Adipocyte (in vitro differentiated cells): ENCODE results near the gene SLC4A7.
A peak's percentile ranks its signal among the peaks of the same experiment; 100 is the strongest.

Source experiments
- DNase-seq: peaks from one replicate; pipeline ENCODE4 v3.0.0-alpha.2; 2015; ENCODE audit warnings: low read depth
- H3K27me3 ChIP-seq: replicated peaks from 2 replicates; pipeline ENCODE4 v1.7.0; 2013; ENCODE audit warnings: mild to moderate bottlenecking, low read length, moderate library complexity; ENCODE audit not compliant: control insufficient read depth, insufficient read depth
- H3K36me3 ChIP-seq: 2 replicates; pipeline ENCODE4 v1.7.0; 2013; ENCODE audit warnings: low read length, mild to moderate bottlenecking, moderate library complexity; ENCODE audit not compliant: control insufficient read depth, insufficient read depth, severe bottlenecking
- H3K4me1 ChIP-seq: 2 replicates; pipeline ENCODE4 v1.7.0; 2013; ENCODE audit warnings: mild to moderate bottlenecking, low read length, moderate library complexity; ENCODE audit not compliant: control insufficient read depth, insufficient read depth
- H3K4me3 ChIP-seq: 2 replicates; pipeline ENCODE4 v1.7.0; 2013; ENCODE audit warnings: mild to moderate bottlenecking, low read length, moderate library complexity
- H3K9ac ChIP-seq: 2 replicates; pipeline ENCODE4 v1.7.0; 2013; ENCODE audit warnings: mild to moderate bottlenecking, low read length, moderate library complexity
- H3K9me3 ChIP-seq: 2 replicates; pipeline ENCODE4 v1.7.0; 2013; ENCODE audit warnings: mild to moderate bottlenecking, low read length, moderate library complexity; ENCODE audit not compliant: control insufficient read depth

The SLC4A7 gene

DNA sequence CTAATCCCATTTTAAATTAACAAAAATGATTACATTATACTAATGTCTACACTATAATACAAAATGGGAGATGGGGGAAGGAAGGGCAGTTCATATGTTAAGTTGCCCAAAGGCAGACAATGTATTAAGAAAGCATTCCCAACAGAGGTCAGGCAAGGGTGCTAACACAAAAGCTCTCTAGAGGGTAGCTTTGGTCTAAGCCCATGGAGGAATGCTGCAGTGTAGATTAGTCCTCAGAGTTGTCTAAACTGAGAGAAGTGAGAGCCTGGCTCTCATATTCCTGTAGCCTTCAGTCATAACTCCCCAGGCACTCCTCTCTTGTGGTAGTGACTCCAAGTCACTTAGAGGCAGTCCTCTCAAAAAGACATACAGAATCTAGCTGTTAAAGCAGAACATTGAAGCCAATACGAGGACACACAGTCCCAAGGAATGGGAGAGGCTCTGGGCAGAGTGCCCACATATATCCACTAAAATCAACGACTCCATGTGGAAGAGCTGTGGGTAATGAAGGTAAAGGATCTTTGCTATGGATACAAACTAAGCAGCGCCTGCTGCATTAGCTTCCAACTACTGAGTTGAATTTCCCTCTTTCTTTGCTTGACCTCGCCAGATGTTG, 129.5 kb downstream of the SLC4A7 start:
- Histone ChIP-seq H3K9ac (peak overlapping the region; percentile 70), H3K27me3 (no peaks in the 10 kb centered on the region), H3K4me1 (peaks cover 58% of the 10 kb centered on the region), H3K9me3 (no peaks in the 10 kb centered on the region), H3K4me3 (peak overlapping the region; percentile 46), H3K36me3 (no peaks in the 10 kb centered on the region)
- peak; percentile 33 for DNase-seq

DNA sequence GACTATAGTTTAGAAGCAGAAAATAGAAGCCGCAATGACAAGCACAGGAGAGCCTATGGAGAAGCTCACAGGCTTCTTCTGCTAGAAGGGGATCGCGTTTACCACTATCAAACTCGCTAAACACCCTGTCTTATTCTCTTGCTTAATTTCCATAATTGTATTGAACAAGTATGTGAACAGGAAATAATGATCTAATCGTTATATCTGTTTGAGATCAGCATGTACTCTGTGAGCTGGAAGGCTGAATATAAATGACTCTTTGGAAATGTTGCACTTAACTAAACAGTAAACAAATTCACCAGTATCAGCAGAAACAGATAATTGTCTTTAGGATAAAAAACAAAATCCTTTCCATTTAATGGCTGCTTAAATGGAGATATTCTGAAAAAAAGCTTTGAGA, 130.0 kb downstream of the SLC4A7 start:
- Histone ChIP-seq H3K27me3 (no peaks in the 10 kb centered on the region), H3K36me3 (no peaks in the 10 kb centered on the region), H3K4me3 (peak overlapping the region; percentile 46), H3K4me1 (peaks cover 53% of the 10 kb centered on the region), H3K9me3 (no peaks in the 10 kb centered on the region), H3K9ac (peak overlapping the region; percentile 70)
- peak; percentile 19 for DNase-seq

GRCh38 chr3:27353221-27353620, 131.0 kb downstream of the SLC4A7 start:
- H3K36me3 ChIP-seq: peaks cover 5% of the 10 kb centered on the region
- H3K9ac ChIP-seq: peak overlapping the region; percentile 70
- no peaks in the 10 kb centered on the region for H3K27me3 ChIP-seq
- H3K4me3 ChIP-seq: peak overlapping the region; percentile 46
- H3K9me3 ChIP-seq: no peaks in the 10 kb centered on the region
- DNase-seq: peak; percentile 82
- H3K4me1 ChIP-seq: peaks cover 51% of the 10 kb centered on the region

DNA sequence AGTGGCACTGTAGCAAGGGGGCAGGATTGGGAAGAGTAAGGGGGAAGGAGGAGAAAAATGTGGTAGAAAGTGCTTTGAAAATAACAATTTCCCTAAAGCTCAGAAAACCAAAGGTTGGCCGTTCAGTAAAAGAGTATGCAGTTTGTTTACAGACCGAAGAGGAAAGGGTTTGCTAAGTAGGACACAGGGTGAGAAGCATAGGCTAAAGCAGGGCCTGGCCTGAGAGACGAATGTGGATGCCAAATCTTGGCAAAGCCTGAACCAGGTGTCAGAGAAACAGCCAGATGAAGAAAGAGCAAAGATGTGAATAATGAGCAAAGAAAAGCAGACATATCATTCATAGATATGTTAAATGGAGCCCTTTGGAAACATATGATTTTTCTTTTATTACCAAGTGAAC, 132.1 kb downstream of the SLC4A7 start:
- H3K27me3 ChIP-seq: no peaks in the 10 kb centered on the region
- peaks cover 41% of the 10 kb centered on the region for H3K4me1 ChIP-seq
- H3K9ac ChIP-seq: no peak overlapping the region
- H3K36me3 ChIP-seq: peaks cover 5% of the 10 kb centered on the region
- no peaks in the 10 kb centered on the region for H3K9me3 ChIP-seq
- DNase-seq: no peak
- no peak overlapping the region for H3K4me3 ChIP-seq

GRCh38 chr3:27349832-27350231, 134.4 kb downstream of the SLC4A7 start:
- Histone ChIP-seq H3K4me3 (no peak overlapping the region), H3K27me3 (no peaks in the 10 kb centered on the region), H3K36me3 (peaks cover 11% of the 10 kb centered on the region), H3K4me1 (peaks cover 25% of the 10 kb centered on the region), H3K9me3 (no peaks in the 10 kb centered on the region), H3K9ac (no peak overlapping the region)
- no peak for DNase-seq

DNA sequence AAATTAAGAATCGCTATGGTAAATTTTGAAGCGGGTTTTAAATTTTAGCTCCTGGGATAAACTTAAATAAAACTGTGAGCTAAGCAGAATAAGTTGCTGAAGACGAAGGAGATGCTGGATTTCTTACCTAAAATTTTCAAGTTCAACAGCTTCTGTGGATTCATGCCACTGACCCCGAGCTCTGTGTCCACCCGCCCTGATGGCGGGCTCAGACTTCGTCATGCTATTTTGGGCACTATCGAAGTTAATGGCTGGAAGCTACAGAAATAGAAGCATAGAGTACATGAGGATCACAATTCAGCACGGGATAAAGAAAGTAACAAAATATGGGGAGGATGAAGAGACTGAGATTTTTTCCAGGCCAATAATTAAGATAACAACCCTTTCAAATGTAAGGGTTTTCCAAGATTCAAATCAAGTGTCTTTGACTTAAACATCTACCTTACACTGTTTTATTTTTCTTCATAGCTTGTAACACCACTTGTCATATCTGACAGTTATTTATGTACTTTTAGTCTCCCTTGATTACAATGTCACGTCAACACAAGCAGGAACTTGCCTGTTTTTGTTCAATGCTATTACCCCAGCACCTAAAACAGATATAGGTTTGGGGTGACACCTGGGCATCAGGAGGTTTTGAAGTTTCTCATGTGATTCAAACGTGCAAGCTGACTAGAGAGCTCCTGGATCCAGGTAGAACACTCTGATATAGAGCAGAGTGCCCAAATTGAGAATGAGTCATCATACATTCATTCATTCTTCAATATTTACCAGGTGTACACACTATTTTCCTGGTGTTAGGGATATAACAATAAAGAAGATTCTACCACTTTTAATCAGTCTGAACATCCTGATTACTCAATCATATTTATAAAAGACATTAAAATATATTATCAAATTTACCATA, 138.0 kb downstream of the SLC4A7 start:
- no peak overlapping the region for H3K9ac ChIP-seq
- H3K9me3 ChIP-seq: no peaks in the 10 kb centered on the region
- no peak for DNase-seq
- peaks cover 19% of the 10 kb centered on the region for H3K36me3 ChIP-seq
- H3K4me3 ChIP-seq: no peak overlapping the region
- H3K4me1 ChIP-seq: no peaks in the 10 kb centered on the region
- no peaks in the 10 kb centered on the region for H3K27me3 ChIP-seq

DNA sequence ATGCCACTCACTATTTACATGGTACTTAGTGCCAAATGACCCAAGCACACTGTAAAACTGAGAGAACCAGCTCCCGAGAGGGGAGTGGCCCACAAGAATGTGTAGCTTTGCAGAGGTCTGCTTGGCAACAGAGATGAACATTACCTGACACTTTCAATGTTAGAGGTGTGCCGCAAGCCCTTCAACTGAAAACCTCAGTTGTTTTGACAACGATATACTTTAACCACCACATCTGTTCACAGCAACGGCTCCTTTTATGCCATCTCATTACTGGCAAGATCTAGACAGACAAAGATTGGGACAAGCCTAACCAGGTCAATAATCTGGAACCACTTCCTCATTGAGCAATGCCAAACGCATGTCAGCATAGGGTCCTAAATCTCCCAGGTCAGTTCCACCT, 138.7 kb downstream of the SLC4A7 start:
- no peaks in the 10 kb centered on the region for H3K27me3 ChIP-seq
- H3K36me3 ChIP-seq: peaks cover 19% of the 10 kb centered on the region
- no peak overlapping the region for H3K9ac ChIP-seq
- no peak overlapping the region for H3K4me3 ChIP-seq
- DNase-seq: no peak
- no peaks in the 10 kb centered on the region for H3K9me3 ChIP-seq
- no peaks in the 10 kb centered on the region for H3K4me1 ChIP-seq

- no peak overlapping the region for H3K4me3 ChIP-seq
- H3K4me1 ChIP-seq: no peaks in the 10 kb centered on the region
- no peaks in the 10 kb centered on the region for H3K9me3 ChIP-seq
- H3K27me3 ChIP-seq: no peaks in the 10 kb centered on the region
- peaks cover 19% of the 10 kb centered on the region for H3K36me3 ChIP-seq
- no peak for DNase-seq
- no peak overlapping the region for H3K9ac ChIP-seq
These were observed 139.1 kb downstream of the SLC4A7 start for GRCh38 chr3:27345045-27345444.

- Histone ChIP-seq H3K27me3 (no peaks in the 10 kb centered on the region), H3K9me3 (no peaks in the 10 kb centered on the region), H3K4me3 (no peak overlapping the region), H3K4me1 (no peaks in the 10 kb centered on the region), H3K9ac (no peak overlapping the region), H3K36me3 (peaks cover 19% of the 10 kb centered on the region)
- DNase-seq: no peak
These were observed 140.0 kb downstream of the SLC4A7 start for GRCh38 chr3:27344192-27344591.

- Histone ChIP-seq H3K9me3 (no peaks in the 10 kb centered on the region), H3K4me1 (no peaks in the 10 kb centered on the region), H3K9ac (no peak overlapping the region), H3K27me3 (no peaks in the 10 kb centered on the region), H3K36me3 (peaks cover 15% of the 10 kb centered on the region), H3K4me3 (no peak overlapping the region)
- DNase-seq: no peak
These were observed 141.9 kb downstream of the SLC4A7 start for GRCh38 chr3:27342267-27342666.

DNA sequence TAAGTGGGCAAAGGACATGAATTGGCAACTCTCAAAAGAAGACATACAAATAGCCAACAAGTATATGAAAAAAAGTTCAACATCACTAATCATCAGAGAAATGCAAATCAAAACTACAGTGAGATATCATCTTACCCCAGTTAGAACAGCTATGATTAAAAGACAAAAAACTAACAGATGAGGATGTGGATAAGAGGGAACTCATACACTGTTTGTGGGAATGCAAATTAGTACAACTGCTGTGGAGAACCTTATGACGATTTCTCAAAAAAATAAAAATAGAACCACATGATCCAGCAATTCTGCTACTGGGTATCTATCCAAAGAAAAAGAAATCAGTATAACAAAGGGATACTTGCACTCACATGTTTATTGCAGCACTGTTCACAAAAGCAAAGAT, 143.7 kb downstream of the SLC4A7 start:
- no peak overlapping the region for H3K4me3 ChIP-seq
- H3K4me1 ChIP-seq: no peaks in the 10 kb centered on the region
- H3K27me3 ChIP-seq: no peaks in the 10 kb centered on the region
- H3K9me3 ChIP-seq: no peaks in the 10 kb centered on the region
- peaks cover 15% of the 10 kb centered on the region for H3K36me3 ChIP-seq
- no peak overlapping the region for H3K9ac ChIP-seq
- DNase-seq: no peak
